Cardiac muscle cell (in vitro differentiated cells and primary cell): ENCODE measurements around the gene STRN3. TPM values are rescaled to one million over a fixed set of nuclear protein-coding genes. Genes with fewer than 3 reads are reported as not detected.

Source experiments
- DNase-seq, 2 donors: peaks; one replicate each; pipeline versions ENCODE4 v3.0.0 to v3.0.0-alpha.2; 2010 to 2017; ENCODE audit warnings: low read depth in 1 of 2, low spot score in 1 of 2
- H3K27ac ChIP-seq: fragments of 200-600 bp; sonication (generic); 2 replicates; pipeline ENCODE4 v1.5.1; 2016
- H3K27me3 ChIP-seq: fragments of 200-600 bp; sonication (generic); 2 replicates; pipeline ENCODE4 v1.6.0; 2016; ENCODE audit warnings: control low read depth
- H3K36me3 ChIP-seq: fragments of 200-600 bp; sonication (generic); 2 replicates; pipeline ENCODE4 v1.5.1; 2016; ENCODE audit warnings: control low read depth
- H3K4me1 ChIP-seq: fragments of 200-600 bp; sonication (generic); 2 replicates; pipeline ENCODE4 v1.8.1; 2017; ENCODE audit warnings: low read depth, mild to moderate bottlenecking, mixed run types
- H3K4me3 ChIP-seq: fragments of 200-600 bp; sonication (generic); 2 replicates; pipeline ENCODE4 v1.5.1; 2016; ENCODE audit warnings: mild to moderate bottlenecking
- H3K9me3 ChIP-seq: fragments of 200-600 bp; sonication (generic); 2 replicates; pipeline ENCODE4 v1.5.1; 2017; ENCODE audit warnings: low read depth, mild to moderate bottlenecking, control low read depth
- CTCF ChIP-seq: IDR thresholded peaks from 2 replicates; pipeline ENCODE4 v1.5.1; 2012; ENCODE audit warnings: low read depth, mild to moderate bottlenecking, low read length
- polyA plus RNA-seq: library from polyadenylated mRNA; unstranded; fragments of >200 nt; fragmentation: Nextera tagmentation; extraction: Ambion mirVana; gene quantifications from 2 replicates; pipeline ENCODE4 v1.2.1, GENCODE V29; 2016
- total RNA-seq: library from RNA; depleted of rRNA; stranded (reverse); fragments of >200 nt; gene quantifications from 2 replicates; pipeline ENCODE4 v1.2.3, GENCODE V29; 2016

The STRN3 gene
- total and polyA plus RNA-seq, 2 experiments from 2014 or later = 18.1 to 57.3 TPM

GRCh38 chr14:30855345-30856037 lies 170.7 kb downstream of the STRN3 start:
- Histone ChIP-seq H3K27me3 (no peaks in the 10 kb centered on the region), H3K4me3 (no peak overlapping the region), H3K36me3 (no peaks in the 10 kb centered on the region), H3K4me1 (no peaks in the 10 kb centered on the region), H3K27ac (no peak overlapping the region), H3K9me3 (no peaks in the 10 kb centered on the region)
- no peak for TF ChIP-seq CTCF
- DNase-seq = no peak

GRCh38 chr14:30854492-30854891 lies 171.7 kb downstream of the STRN3 start:
- DNase-seq = no peak
- Histone ChIP-seq H3K9me3 (no peaks in the 10 kb centered on the region), H3K4me1 (no peaks in the 10 kb centered on the region), H3K36me3 (no peaks in the 10 kb centered on the region), H3K27ac (no peak overlapping the region), H3K4me3 (no peak overlapping the region), H3K27me3 (no peaks in the 10 kb centered on the region)
- TF ChIP-seq CTCF = no peak

GRCh38 chr14:30853946-30854345 lies 172.2 kb downstream of the STRN3 start:
- no peak overlapping the region for H3K4me3 ChIP-seq
- no peaks in the 10 kb centered on the region for H3K36me3 ChIP-seq
- no peak for TF ChIP-seq CTCF
- no peaks in the 10 kb centered on the region for H3K27me3 ChIP-seq
- no peaks in the 10 kb centered on the region for H3K9me3 ChIP-seq
- DNase-seq = no peak
- no peak overlapping the region for H3K27ac ChIP-seq
- no peaks in the 10 kb centered on the region for H3K4me1 ChIP-seq

GRCh38 chr14:30849983-30850382 lies 176.2 kb downstream of the STRN3 start:
- Histone ChIP-seq H3K4me3 (no peak overlapping the region), H3K9me3 (no peaks in the 10 kb centered on the region), H3K4me1 (no peaks in the 10 kb centered on the region), H3K27ac (no peak overlapping the region), H3K36me3 (no peaks in the 10 kb centered on the region), H3K27me3 (no peaks in the 10 kb centered on the region)
- DNase-seq = no peak
- no peak for TF ChIP-seq CTCF

GRCh38 chr14:30849354-30849753 lies 176.8 kb downstream of the STRN3 start:
- DNase-seq = no peak
- H3K27ac ChIP-seq = no peak overlapping the region
- H3K9me3 ChIP-seq = no peaks in the 10 kb centered on the region
- H3K4me3 ChIP-seq = no peak overlapping the region
- no peak for TF ChIP-seq CTCF
- no peaks in the 10 kb centered on the region for H3K4me1 ChIP-seq
- H3K36me3 ChIP-seq = no peaks in the 10 kb centered on the region
- H3K27me3 ChIP-seq = no peaks in the 10 kb centered on the region
